Suprapubic skin (tissue), 3 donors: ENCODE data around the gene EVA1A.

ENCODE experiments used
- CTCF ChIP-seq, 2 donors: fragments of 200-600 bp in 1 of 2; fragments of 450-650 bp in 1 of 2; sonication (generic) in 1 of 2; IDR thresholded peaks; one replicate each; pipeline ENCODE4 v1.5.1; 2016 to 2019; ENCODE audit warnings: antibody characterized with exemption in 2 of 2, mild to moderate bottlenecking in 1 of 2, moderate library complexity in 1 of 2
- EP300 ChIP-seq: sonication (generic); formaldehyde crosslinking; IDR thresholded peaks from one replicate; pipeline ENCODE4 v1.6.1; 2017; ENCODE audit warnings: antibody characterized with exemption
- POLR2A ChIP-seq, 2 donors: fragments of 450-650 bp; IDR thresholded peaks; one replicate each; pipeline ENCODE4 v1.6.1; 2017; ENCODE audit warnings: antibody characterized with exemption in 2 of 2, mild to moderate bottlenecking in 2 of 2, moderate library complexity in 2 of 2

DNA sequence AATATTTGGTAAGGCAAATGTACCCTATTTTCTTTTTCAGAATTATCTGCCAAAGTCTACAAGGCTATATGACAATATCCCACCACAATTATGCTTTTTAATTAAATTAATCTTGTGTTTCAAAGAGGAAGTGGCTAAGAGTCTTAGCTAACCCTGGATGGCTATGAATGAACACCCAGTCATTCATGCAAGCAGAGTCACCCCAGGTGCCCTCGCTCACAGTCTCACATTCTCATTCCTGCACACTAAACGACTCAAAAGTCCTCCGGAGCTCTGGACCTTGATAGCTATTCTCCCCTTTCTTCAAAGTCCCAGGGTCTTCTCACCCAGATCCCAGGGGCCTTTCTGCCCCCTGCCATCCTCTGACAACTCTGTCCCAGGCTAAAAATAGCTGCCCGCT, 43.7 kb upstream of the EVA1A start:
- TF ChIP-seq CTCF (IDR thresholded peaks at IDR 0.05) = no peak
- TF ChIP-seq POLR2A (IDR thresholded peaks at IDR 0.05) = no peak
- no peak for TF ChIP-seq EP300
